K562 (cell line): Measurements from ENCODE around the gene UBR1. TPM values are rescaled to one million over a fixed set of nuclear protein-coding genes. Genes with fewer than 3 reads are reported as not detected.
A peak's percentile ranks its signal among the peaks of the same experiment; 100 is the strongest.

ENCODE experiments used
- ATAC-seq: fragments of 200-7000 bp; cut with Tn5 transposase; 3 replicates; pipeline ENCODE4 v1.9.1; 2020; ENCODE audit warnings: moderate library complexity
- BruUV-seq: library from RNA; stranded (reverse); fragments of 400-500 nt; replicated peaks from 2 replicates; lab custom pipeline; 2021; lab: Mats Ljungman, UMichigan
- CTCF ChIA-PET: fragments of 300-600 bp; formaldehyde crosslinking; extraction: SDS; loops from one replicate; lab custom pipeline; 2021; ENCODE audit warnings: low intra/inter-chr PET ratio; lab: Yijun Ruan, JAX
- POLR2A ChIA-PET: fragments of 300-600, 350-650 bp; sonication (Branson Sonifier 250); formaldehyde crosslinking; extraction: SDS; loops from one replicate; lab custom pipeline; 2021; ENCODE audit warnings: antibody characterized with exemption, inconsistent platforms; lab: Yijun Ruan, JAX
- DNase-seq, 4 experiments: peaks; one replicate each; pipeline versions ENCODE4 v3.0.0 to v3.0.0-alpha.2; 2011 to 2018; ENCODE audit warnings: low spot score in 3 of 4, mixed read lengths in 3 of 4; ENCODE audit errors: extremely low read depth in 1 of 4
- FAIRE-seq: peaks from 2 replicates; lab custom pipeline; 2011; peaks lifted over from hg19 to GRCh38; lab: Jason Lieb, UNC
- H2AFZ ChIP-seq: 2 replicates; pipeline ENCODE4 v1.6.0; 2011; ENCODE audit warnings: low read depth, low read length, control low read depth, inconsistent platforms
- H3K27ac ChIP-seq: fragments of 200-600 bp; 3 replicates; pipeline ENCODE4 v1.8.0; 2011; ENCODE audit warnings: low read depth, mild to moderate bottlenecking, control low read depth, inconsistent platforms, low read length, moderate library complexity, mixed read lengths; ENCODE audit errors: extremely low read depth
- H3K27me3 ChIP-seq, 2 experiments: fragments of 300-600 bp in 1 of 2; 2 replicates in 1 of 2; 3 replicates in 1 of 2; pipeline versions ENCODE4 v1.6.0 to v1.8.0; 2011; ENCODE audit warnings: inconsistent platforms in 2 of 2, low read length in 2 of 2, mild to moderate bottlenecking in 1 of 2, mixed read lengths in 1 of 2, moderate library complexity in 1 of 2; ENCODE audit not compliant: control insufficient read depth in 2 of 2, insufficient read depth in 2 of 2
- H3K36me3 ChIP-seq: fragments of 300-600 bp; 3 replicates; pipeline ENCODE4 v1.8.0; 2011; ENCODE audit warnings: mild to moderate bottlenecking, low read length, inconsistent platforms; ENCODE audit not compliant: control insufficient read depth, insufficient read depth
- H3K4me1 ChIP-seq, 2 experiments: fragments of 200-600 bp in 1 of 2; replicated peaks in 1 of 2; 2 replicates in 1 of 2; 3 replicates in 1 of 2; pipeline versions ENCODE4 v1.5.1 to v1.8.0; 2011; ENCODE audit warnings: inconsistent platforms in 2 of 2, low read length in 2 of 2, mild to moderate bottlenecking in 1 of 2, mixed read lengths in 1 of 2, moderate library complexity in 1 of 2; ENCODE audit not compliant: control insufficient read depth in 2 of 2, insufficient read depth in 2 of 2
- H3K4me2 ChIP-seq: 2 replicates; pipeline ENCODE4 v1.6.1; 2011; ENCODE audit warnings: low read length, control low read depth, inconsistent platforms, mixed read lengths; ENCODE audit not compliant: insufficient read depth
- H3K4me3 ChIP-seq: fragments of 200-600 bp; sonication (generic), shearing (Covaris generic); 2 replicates; pipeline ENCODE4 v1.5.1; 2016; ENCODE audit warnings: control low read depth, inconsistent platforms
- H3K79me2 ChIP-seq: fragments of 200-600 bp; 3 replicates; pipeline ENCODE4 v1.8.0; 2011; ENCODE audit warnings: low read length, inconsistent platforms; ENCODE audit not compliant: control insufficient read depth, insufficient read depth
- H3K9ac ChIP-seq, 2 experiments: 2 replicates each; pipeline versions ENCODE4 v1.6.0 to v1.6.1; 2011; ENCODE audit warnings: low read depth in 2 of 2, low read length in 2 of 2, control low read depth in 1 of 2, inconsistent platforms in 1 of 2, mild to moderate bottlenecking in 1 of 2, mixed read lengths in 1 of 2; ENCODE audit not compliant: insufficient read depth in 1 of 2
- H3K9me1 ChIP-seq: one replicate; pipeline ENCODE4 v1.6.0; 2011; ENCODE audit warnings: inconsistent platforms, mild to moderate bottlenecking, low read length, moderate library complexity; ENCODE audit not compliant: control insufficient read depth, insufficient read depth
- H3K9me3 ChIP-seq: replicated peaks from 2 replicates; pipeline ENCODE4 v1.5.1; 2011; ENCODE audit warnings: low read depth, low read length, inconsistent platforms; ENCODE audit not compliant: control insufficient read depth, insufficient read depth
- H4K20me1 ChIP-seq: replicated peaks from 2 replicates; pipeline ENCODE4 v1.6.1; 2011; ENCODE audit warnings: low read length, inconsistent platforms, mixed read lengths; ENCODE audit not compliant: control insufficient read depth, insufficient read depth
- CEBPB ChIP-seq: fragments of 450-650 bp; IDR thresholded peaks from 2 replicates; pipeline ENCODE4 v1.6.1; 2016; ENCODE audit warnings: missing genetic modification characterization, missing compliant biosample characterization
- CEBPG ChIP-seq, 3 experiments: fragments of 200-800 bp in 1 of 3; sonication (Bioruptor generic) in 1 of 3; sonication (generic) in 1 of 3; formaldehyde crosslinking in 1 of 3; IDR thresholded peaks in 2 of 3; conservative IDR thresholded peaks in 1 of 3; 2 replicates each; pipeline versions ENCODE4 v1.6.1 to v1.8.0; 2016 to 2022; ENCODE audit warnings: missing compliant biosample characterization in 2 of 3, missing genetic modification characterization in 2 of 3, mild to moderate bottlenecking in 1 of 3, missing genetic modification reagents in 1 of 3
- CHD2 ChIP-seq: IDR thresholded peaks from 2 replicates; pipeline ENCODE4 v1.6.1; 2011; ENCODE audit warnings: low read depth, low read length
- ELF2 ChIP-seq: fragments of 250-450 bp; sonication (Bioruptor Pico); IDR thresholded peaks from 2 replicates; pipeline ENCODE4 v1.5.0; 2021; ENCODE audit warnings: mild to moderate bottlenecking
- FOSL1 ChIP-seq: fragments of 200-800 bp; sonication (Bioruptor generic); conservative IDR thresholded peaks from 2 replicates; pipeline ENCODE4 v1.6.1; 2016; ENCODE audit warnings: missing genetic modification characterization, missing compliant biosample characterization
- L3MBTL2 ChIP-seq: fragments of 450-650 bp; IDR thresholded peaks from 2 replicates; pipeline ENCODE4 v1.6.1; 2016; ENCODE audit warnings: mild to moderate bottlenecking, moderate library complexity
- MBD1 ChIP-seq: fragments of 250-450 bp; sonication (Bioruptor Pico); IDR thresholded peaks from 2 replicates; pipeline ENCODE4 v1.8.0; 2022; ENCODE audit warnings: inconsistent platforms
- MNT ChIP-seq, 2 experiments: fragments of 450-650 bp; conservative IDR thresholded peaks; 2 replicates each; pipeline ENCODE4 v1.6.1; 2017; ENCODE audit warnings: mild to moderate bottlenecking in 2 of 2, moderate library complexity in 2 of 2
- NR2C2 ChIP-seq, 2 experiments: fragments of 200-800 bp in 1 of 2; sonication (Bioruptor generic) in 1 of 2; sonication (generic) in 1 of 2; formaldehyde crosslinking in 1 of 2; IDR thresholded peaks; 2 replicates each; pipeline versions ENCODE4 v1.6.1 to v1.8.0; 2016 to 2022; ENCODE audit warnings: mild to moderate bottlenecking in 1 of 2, missing compliant biosample characterization in 1 of 2, missing genetic modification characterization in 1 of 2, missing genetic modification reagents in 1 of 2
- SMAD2 ChIP-seq: fragments of 150-350 bp; IDR thresholded peaks from 2 replicates; pipeline ENCODE4 v1.6.1; 2014; ENCODE audit warnings: low read depth, mild to moderate bottlenecking, low read length
- SPI1 ChIP-seq: IDR thresholded peaks from 2 replicates; pipeline ENCODE4 v1.6.1; 2011; ENCODE audit warnings: low read depth, low read length, control low read depth, borderline replicate concordance
- ZNF316 ChIP-seq: fragments of 450-650 bp; IDR thresholded peaks from 2 replicates; pipeline ENCODE4 v1.6.1; 2016
- ZNF583 ChIP-seq: fragments of 250-450 bp; sonication (Bioruptor Pico); IDR thresholded peaks from 2 replicates; pipeline ENCODE4 v1.4.0; 2020
- ZNF644 ChIP-seq: fragments of 200-800 bp; sonication (Bioruptor generic); IDR thresholded peaks from 2 replicates; pipeline ENCODE4 v1.6.1; 2016; ENCODE audit warnings: low read depth, missing genetic modification characterization, missing compliant biosample characterization
- WGBS: fragments of 100-300 bp; shearing (Covaris generic); methylation state at CpG from one replicate; pipeline ENCODE4 v1.1.6; 2016; ENCODE audit warnings: low coverage, mixed read lengths; ENCODE audit not compliant: insufficient coverage; ENCODE audit errors: missing lambda C conversion rate; 5-methylcytosine and 5-hydroxymethylcytosine counted together
- in situ Hi-C: fragments of 300-500 bp; cut with MboI; formaldehyde crosslinking; loops from 4 replicates; pipeline ENCODE4 v1.15.0; 2018; ENCODE audit warnings: inconsistent platforms, mixed read lengths
- intact Hi-C: fragments of 100-400 bp; cut with micrococcal nuclease; formaldehyde crosslinking; loops from 2 replicates; pipeline ENCODE4 v1.14.2; 2022
- polyA plus RNA-seq, 8 experiments: library from polyadenylated mRNA; depleted of rRNA in 4 of 8; stranded (reverse) in 5 of 8; unstranded in 3 of 8; fragments of >200 nt; fragmentation: Nextera tagmentation in 2 of 8; fragmentation: Illumina TruSeq in 1 of 8; extraction: Ambion mirVana in 2 of 8; extraction: Trizol in 1 of 8; gene quantifications; 2 replicates each; pipeline versions ENCODE4 v1.2.1 to v1.2.3, GENCODE V29; 2011 to 2014; ENCODE audit warnings: inconsistent platforms in 1 of 8, missing spikeins in 1 of 8
- total RNA-seq, 7 experiments: library from RNA; depleted of rRNA in 6 of 7; stranded (reverse); fragments of >200 nt in 6 of 7; fragmentation: Illumina TruSeq in 2 of 7; extraction: Trizol in 2 of 7; gene quantifications; 2 replicates each; pipeline versions ENCODE4 v1.2.1 to v1.2.3, GENCODE V29; 2011 to 2021; ENCODE audit warnings: low replicate concordance in 1 of 7
- TF ChIP-seq, protein P1 (sequence below), 2 experiments: fragments of 200-800 bp in 1 of 2; sonication (Bioruptor generic) in 1 of 2; sonication (generic) in 1 of 2; formaldehyde crosslinking in 1 of 2; IDR thresholded peaks in 1 of 2; conservative IDR thresholded peaks in 1 of 2; 2 replicates each; pipeline versions ENCODE4 v1.5.0 to v1.6.1; 2016 to 2020; ENCODE audit warnings: missing compliant biosample characterization in 1 of 2, missing genetic modification characterization in 1 of 2, missing genetic modification reagents in 1 of 2

Gene UBR1
- total and polyA plus RNA-seq, 9 of the 15 experiments (the other 6 are each of a cell fraction or from before 2014, with no cell fraction given), result 5.8 to 30.7 (median 15.3) TPM

DNA sequence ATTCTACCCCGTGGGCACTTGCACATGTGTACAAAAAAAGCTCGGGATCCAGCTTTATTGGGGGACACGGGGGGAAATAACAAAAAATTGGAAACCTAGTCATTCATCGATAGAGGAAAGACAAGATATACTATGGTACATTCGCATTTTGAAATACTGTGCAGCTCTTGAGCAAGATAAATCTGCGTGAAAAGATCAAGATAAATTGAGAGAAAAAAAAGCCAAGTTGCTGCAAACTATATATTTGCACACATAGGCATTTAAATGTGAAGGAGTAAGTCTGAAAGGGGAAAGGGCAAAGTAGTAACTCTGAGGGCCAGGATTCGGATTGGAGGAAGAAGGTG lies 620 bp upstream of the UBR1 start:
- TSS peak; percentile 99 for BruUV-seq
- in situ Hi-C loops (no loop called here), intact Hi-C loops (loop anchor here (10.0 kb wide), 1 partner anchor 78 kb away; the partner anchor contains the start of gene CCNDBP1)
- ATAC-seq (no peak), FAIRE-seq (peak; percentile 54), DNase-seq (no peak)
- peak overlapping the region; percentile 85 for H2AFZ ChIP-seq
- H3K4me2 ChIP-seq, result peak overlapping the region; percentile 96
- no peaks in the 10 kb centered on the region for H3K9me1 ChIP-seq
- POLR2A ChIA-PET, result interaction anchor here (0.7 to 1.3 kb wide), 4 partner anchors 10 to 237 kb away, joined by 3 to 6 read pairs (median 3); partner anchors contain the start of gene TGM7
- peaks cover 0 to 22% of the 10 kb centered on the region in 2 experiments; a peak in 3 of 5 replicates for H3K4me1 ChIP-seq
- H3K4me3 ChIP-seq, result peak overlapping the region; percentile 69
- H4K20me1 ChIP-seq, result no peaks in the 10 kb centered on the region
- no peaks in the 10 kb centered on the region for H3K9me3 ChIP-seq
- H3K79me2 ChIP-seq, result peaks cover 48% of the 10 kb centered on the region
- CTCF ChIA-PET, result no interaction called here
- peak overlapping the region; percentile 89 for H3K27ac ChIP-seq
- H3K27me3 ChIP-seq, result no peaks in the 10 kb centered on the region
- WGBS, result 6% methylated on average over 7 of the region's 7 CpGs
- H3K36me3 ChIP-seq, result peaks cover 24% of the 10 kb centered on the region; the same call in 2 of the 3 replicates
- H3K9ac ChIP-seq, result peak overlapping the region; percentile 86 to 90; a peak in 3 of 4 replicates
- TF ChIP-seq ELF2 (CRISPR knock-in tag), result no peak
- no peak for TF ChIP-seq SPI1
- TF ChIP-seq SMAD2, result no peak
- TF ChIP-seq, protein P1, sequence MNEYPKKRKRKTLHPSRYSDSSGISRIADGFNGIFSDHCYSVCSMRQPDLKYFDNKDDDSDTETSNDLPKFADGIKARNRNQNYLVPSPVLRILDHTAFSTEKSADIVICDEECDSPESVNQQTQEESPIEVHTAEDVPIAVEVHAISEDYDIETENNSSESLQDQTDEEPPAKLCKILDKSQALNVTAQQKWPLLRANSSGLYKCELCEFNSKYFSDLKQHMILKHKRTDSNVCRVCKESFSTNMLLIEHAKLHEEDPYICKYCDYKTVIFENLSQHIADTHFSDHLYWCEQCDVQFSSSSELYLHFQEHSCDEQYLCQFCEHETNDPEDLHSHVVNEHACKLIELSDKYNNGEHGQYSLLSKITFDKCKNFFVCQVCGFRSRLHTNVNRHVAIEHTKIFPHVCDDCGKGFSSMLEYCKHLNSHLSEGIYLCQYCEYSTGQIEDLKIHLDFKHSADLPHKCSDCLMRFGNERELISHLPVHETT (CRISPR knock-in tag; conservative IDR thresholded peaks at IDR 0.05 in 1 of 2, IDR thresholded peaks at IDR 0.05 in 1 of 2), result 0 out of 4 replicates have a peak, but pooled peaks of 1 of the 2 experiments have one; percentile 27
- no peak for TF ChIP-seq NR2C2 (CRISPR knock-in tag; IDR thresholded peaks at IDR 0.05)
- TF ChIP-seq NR2C2 (tag; IDR thresholded peaks at IDR 0.05), result peak; percentile 56
- TF ChIP-seq ZNF583 (CRISPR knock-in tag), result no peak
- no peak for TF ChIP-seq CHD2
- 0 out of 2 replicates have a peak, but pooled peaks have one; percentile 7 for TF ChIP-seq L3MBTL2
- TF ChIP-seq CEBPG (CRISPR knock-in tag; IDR thresholded peaks at IDR 0.05), result no peak
- TF ChIP-seq CEBPG (tag; conservative IDR thresholded peaks at IDR 0.05 in 1 of 2, IDR thresholded peaks at IDR 0.05 in 1 of 2), result peak in 1 of 2 experiments; percentile 76; a peak in 3 of 4 replicates
- peak; percentile 40 for TF ChIP-seq ZNF316
- 0 out of 2 replicates have a peak, but pooled peaks have one; percentile 6 for TF ChIP-seq FOSL1 (tag)
- no peak for TF ChIP-seq MBD1 (CRISPR knock-in tag)
- peak; percentile 73 for TF ChIP-seq CEBPB (tag)
- TF ChIP-seq ZNF644 (tag), result peak; percentile 58; the same call in 1 of the 2 replicates
- 0 out of 4 replicates have a peak, but pooled peaks of 1 of the 2 experiments have one; percentile 5 for TF ChIP-seq MNT (conservative IDR thresholded peaks at IDR 0.05)
